ENCODE measurements around the gene AMDHD2. TPM values are rescaled to one million over a fixed set of nuclear protein-coding genes. Genes with fewer than 3 reads are reported as not detected.
"Not testable (repeated sequence)": the region's sequence is repeated elsewhere in the genome, so short reads cannot be mapped to it uniquely, and the experiment has no call there.

AMDHD2 gene
- total RNA-seq, 2 experiments from 2014 or later = 52.5 to 54.2 TPM

- peak overlapping the region; percentile 65 for H3K27ac Mint-ChIP-seq
Observed at GRCh38 chr16:2541409-2541808, 21.2 kb downstream of the AMDHD2 start.

DNA sequence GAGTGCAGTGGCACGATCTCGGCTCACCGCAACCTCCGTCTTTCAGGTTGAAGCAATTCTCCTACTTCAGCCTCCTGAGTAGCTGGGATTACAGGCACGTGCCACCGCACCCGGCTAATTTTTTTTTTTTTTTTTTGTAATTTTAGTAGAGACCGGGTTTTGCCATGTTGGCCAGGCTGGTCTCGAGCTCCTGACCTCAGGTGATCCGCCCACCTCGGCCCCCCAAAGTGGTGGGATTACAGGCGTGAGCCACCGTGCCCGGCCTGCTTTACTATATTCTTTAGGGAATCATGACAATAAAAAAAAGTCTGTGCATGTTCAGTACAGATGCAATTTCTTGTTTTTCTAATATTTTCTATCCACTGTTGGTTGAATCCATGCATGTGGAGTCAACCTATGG lies 23.6 kb downstream of the AMDHD2 start:
- CTCF ChIA-PET; H3K9me3 Mint-ChIP-seq (ENCODE audit: low read depth); H3K36me3 Mint-ChIP-seq; DNase-seq; H3K27ac Mint-ChIP-seq; H3K27me3 Mint-ChIP-seq; ATAC-seq; H3K4me3 Mint-ChIP-seq: not testable (repeated sequence)
- H3K4me1 Mint-ChIP-seq = peaks cover 27% of the 10 kb centered on the region

More at GRCh38 chr16:2541409-2541808, 21.2 kb downstream of the AMDHD2 start:
- peaks cover 35% of the 10 kb centered on the region for H3K4me1 Mint-ChIP-seq
- ATAC-seq; H3K4me3 Mint-ChIP-seq; H3K9me3 Mint-ChIP-seq (ENCODE audit: low read depth); H3K27me3 Mint-ChIP-seq; CTCF ChIA-PET; DNase-seq; H3K36me3 Mint-ChIP-seq: not testable (repeated sequence)

- H3K27ac Mint-ChIP-seq = not testable (repeated sequence)
Observed at GRCh38 chr16:2550283-2550878, 30.2 kb downstream of the AMDHD2 start.

GRCh38 chr16:2551420-2551889 lies 31.3 kb downstream of the AMDHD2 start:
- H3K27ac Mint-ChIP-seq; H3K27me3 Mint-ChIP-seq; DNase-seq; CTCF ChIA-PET; H3K9me3 Mint-ChIP-seq (ENCODE audit: low read depth); H3K4me3 Mint-ChIP-seq; H3K36me3 Mint-ChIP-seq; ATAC-seq; H3K4me1 Mint-ChIP-seq: not testable (repeated sequence)

More at GRCh38 chr16:2550283-2550878, 30.2 kb downstream of the AMDHD2 start:
- H3K4me3 Mint-ChIP-seq; H3K27me3 Mint-ChIP-seq; H3K4me1 Mint-ChIP-seq; DNase-seq; H3K9me3 Mint-ChIP-seq (ENCODE audit: low read depth); H3K36me3 Mint-ChIP-seq; CTCF ChIA-PET; ATAC-seq: not testable (repeated sequence)

- ATAC-seq; DNase-seq; H3K9me3 Mint-ChIP-seq (ENCODE audit: low read depth); H3K4me1 Mint-ChIP-seq; H3K27me3 Mint-ChIP-seq; CTCF ChIA-PET; H3K27ac Mint-ChIP-seq; H3K4me3 Mint-ChIP-seq; H3K36me3 Mint-ChIP-seq: not testable (repeated sequence)
Observed at GRCh38 chr16:2554709-2555425, 34.7 kb downstream of the AMDHD2 start.

DNA sequence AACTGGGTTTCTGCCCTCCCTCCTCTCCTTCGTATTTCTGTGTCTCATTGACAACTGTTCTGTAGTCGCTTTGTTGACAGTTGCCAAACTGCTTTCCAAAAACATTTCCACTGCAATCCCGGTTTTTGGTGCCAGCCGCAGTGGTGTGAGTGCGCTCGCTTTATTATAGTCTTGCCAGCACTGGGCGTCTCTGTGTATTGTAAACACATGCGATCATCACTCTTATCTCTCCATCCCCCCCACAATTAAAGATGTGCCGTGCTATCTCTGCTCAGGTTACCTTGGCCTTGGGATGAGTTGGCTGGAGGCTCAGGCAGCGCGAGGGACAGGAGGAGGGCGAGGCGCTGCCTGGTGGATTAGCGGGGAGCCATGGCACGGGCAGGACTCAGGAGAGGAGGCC lies 37.0 kb downstream of the AMDHD2 start:
- CTCF ChIA-PET; ATAC-seq; H3K36me3 Mint-ChIP-seq; H3K4me3 Mint-ChIP-seq; H3K4me1 Mint-ChIP-seq; H3K27me3 Mint-ChIP-seq; H3K9me3 Mint-ChIP-seq (ENCODE audit: low read depth); H3K27ac Mint-ChIP-seq: not testable (repeated sequence)
- peak; percentile 33 for DNase-seq

GRCh38 chr16:2560131-2560797 lies 40.1 kb downstream of the AMDHD2 start:
- H3K9me3 Mint-ChIP-seq (ENCODE audit: low read depth); CTCF ChIA-PET; H3K4me3 Mint-ChIP-seq; H3K27ac Mint-ChIP-seq; H3K27me3 Mint-ChIP-seq; ATAC-seq; H3K36me3 Mint-ChIP-seq; H3K4me1 Mint-ChIP-seq; DNase-seq: not testable (repeated sequence)

- ATAC-seq (peak; percentile 99), DNase-seq (peak; percentile 87)
- H3K4me1 Mint-ChIP-seq; H3K27me3 Mint-ChIP-seq; H3K27ac Mint-ChIP-seq; H3K9me3 Mint-ChIP-seq (ENCODE audit: low read depth); H3K4me3 Mint-ChIP-seq; H3K36me3 Mint-ChIP-seq; CTCF ChIA-PET: not testable (repeated sequence)
Observed at GRCh38 chr16:2560798-2561133, 40.6 kb downstream of the AMDHD2 start.

DNA sequence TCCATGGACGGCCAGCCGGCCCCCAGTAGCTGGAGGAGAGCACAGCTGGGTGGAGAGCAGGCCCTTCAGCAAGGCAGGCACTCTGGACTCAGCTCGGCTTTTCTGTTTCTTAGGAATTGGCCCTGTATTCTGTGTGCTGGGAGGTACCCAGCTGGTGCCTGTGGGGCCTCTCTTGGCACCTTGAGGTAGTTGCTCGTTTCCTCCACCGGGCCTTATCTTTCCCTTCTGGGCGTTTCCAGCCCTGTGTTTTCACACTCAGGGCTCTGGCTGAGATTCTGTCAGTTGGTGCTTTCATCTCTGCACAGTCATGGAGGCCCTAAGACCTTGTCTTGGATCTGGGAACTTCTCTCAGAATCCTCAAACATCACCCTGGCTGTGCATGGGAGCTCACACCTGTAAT lies 47.3 kb downstream of the AMDHD2 start:
- CTCF ChIA-PET; H3K4me1 Mint-ChIP-seq; H3K36me3 Mint-ChIP-seq; DNase-seq; H3K9me3 Mint-ChIP-seq (ENCODE audit: low read depth); ATAC-seq; H3K27me3 Mint-ChIP-seq; H3K27ac Mint-ChIP-seq; H3K4me3 Mint-ChIP-seq: not testable (repeated sequence)

- CTCF ChIA-PET; H3K4me1 Mint-ChIP-seq; H3K27me3 Mint-ChIP-seq; H3K9me3 Mint-ChIP-seq (ENCODE audit: low read depth); H3K36me3 Mint-ChIP-seq; DNase-seq; H3K27ac Mint-ChIP-seq; ATAC-seq; H3K4me3 Mint-ChIP-seq: not testable (repeated sequence)
Observed at GRCh38 chr16:2568573-2568972, 48.4 kb downstream of the AMDHD2 start.

DNA sequence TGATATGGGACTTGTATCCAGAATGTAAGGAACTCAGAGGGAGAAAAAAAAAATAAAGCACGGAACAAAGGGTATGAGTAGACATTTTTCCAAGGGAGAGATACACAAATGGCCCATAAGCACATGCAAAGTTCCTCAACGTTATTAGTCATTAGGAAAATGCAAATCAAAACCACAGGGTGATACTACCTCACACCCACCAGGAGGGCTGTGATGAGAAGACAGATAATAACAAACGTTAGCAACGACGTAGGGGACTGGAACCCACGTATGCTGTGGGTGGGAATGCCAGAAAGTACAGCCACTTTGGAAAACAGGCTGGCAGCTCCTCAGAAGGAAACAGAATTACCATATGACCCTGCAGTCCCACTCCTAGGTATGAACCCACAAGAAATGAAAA lies 52.5 kb downstream of the AMDHD2 start:
- CTCF ChIA-PET; DNase-seq; H3K4me3 Mint-ChIP-seq; H3K9me3 Mint-ChIP-seq (ENCODE audit: low read depth); H3K27ac Mint-ChIP-seq; H3K4me1 Mint-ChIP-seq; H3K36me3 Mint-ChIP-seq; H3K27me3 Mint-ChIP-seq: not testable (repeated sequence)
- peak; percentile 23 for ATAC-seq

- H3K27me3 Mint-ChIP-seq; H3K4me3 Mint-ChIP-seq; H3K27ac Mint-ChIP-seq; H3K4me1 Mint-ChIP-seq; H3K9me3 Mint-ChIP-seq (ENCODE audit: low read depth); H3K36me3 Mint-ChIP-seq; ATAC-seq; DNase-seq; CTCF ChIA-PET: not testable (repeated sequence)
Observed at GRCh38 chr16:2575839-2576238, 55.7 kb downstream of the AMDHD2 start.

DNA sequence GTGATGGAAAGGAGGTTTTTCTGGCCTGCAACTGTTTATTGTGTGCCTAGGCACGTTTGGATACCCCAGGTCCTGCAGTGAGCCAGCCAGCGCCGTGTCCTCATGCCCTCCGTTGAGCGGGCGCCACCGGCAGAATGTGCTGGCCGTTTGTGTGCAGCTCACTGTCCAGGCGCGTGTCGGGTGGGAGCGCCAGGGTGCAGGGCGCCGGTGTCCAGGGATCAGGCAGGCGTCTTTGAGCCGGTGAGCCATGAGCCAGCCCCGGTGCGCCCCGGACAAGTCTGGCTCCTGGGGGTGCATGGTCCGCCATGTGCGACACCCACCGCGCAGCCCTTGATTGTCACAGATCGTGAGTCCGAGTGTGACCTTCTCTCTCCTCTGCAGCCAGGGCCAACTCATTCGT lies 56.9 kb downstream of the AMDHD2 start:
- CTCF ChIA-PET; H3K4me3 Mint-ChIP-seq; ATAC-seq; H3K9me3 Mint-ChIP-seq (ENCODE audit: low read depth); H3K27ac Mint-ChIP-seq; H3K36me3 Mint-ChIP-seq; H3K27me3 Mint-ChIP-seq; DNase-seq; H3K4me1 Mint-ChIP-seq: not testable (repeated sequence)

DNA sequence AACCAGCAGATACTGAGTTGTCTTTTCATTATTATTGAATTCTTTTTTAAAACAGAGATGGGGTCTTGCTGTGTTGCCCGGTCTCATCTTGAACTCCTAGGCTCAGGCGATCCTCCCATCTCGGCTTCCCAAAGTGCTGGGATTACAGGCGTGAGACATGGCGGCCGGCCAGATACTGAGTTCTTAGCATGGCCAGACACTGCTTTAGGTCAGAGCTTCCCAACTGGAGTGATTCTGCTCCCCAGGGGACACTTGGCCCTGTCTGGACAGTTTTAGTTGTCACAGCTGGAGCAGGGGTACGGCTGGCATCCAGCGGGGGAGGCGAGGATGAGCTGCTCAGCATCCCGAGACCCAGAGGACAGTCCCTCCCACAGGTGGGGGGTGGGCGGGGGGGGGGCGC lies 58.7 kb downstream of the AMDHD2 start:
- H3K4me1 Mint-ChIP-seq; H3K9me3 Mint-ChIP-seq (ENCODE audit: low read depth); H3K27me3 Mint-ChIP-seq; H3K36me3 Mint-ChIP-seq; DNase-seq; ATAC-seq; CTCF ChIA-PET; H3K4me3 Mint-ChIP-seq; H3K27ac Mint-ChIP-seq: not testable (repeated sequence)
